H54 (cell line): Measurements from ENCODE around the gene NCAPH2.

Experiments
- DNase-seq: peaks from one replicate; pipeline ENCODE4 v3.0.0; 2011; ENCODE audit warnings: low spot score, mixed read lengths; ENCODE audit not compliant: insufficient read length
- FAIRE-seq: peaks from 3 replicates; lab custom pipeline; 2011; peaks lifted over from hg19 to GRCh38; lab: Jason Lieb, UNC
- POLR2A ChIP-seq: IDR thresholded peaks from 2 replicates; pipeline ENCODE4 v1.6.1; 2011; ENCODE audit warnings: low read depth, mild to moderate bottlenecking, low read length

Gene NCAPH2

DNA sequence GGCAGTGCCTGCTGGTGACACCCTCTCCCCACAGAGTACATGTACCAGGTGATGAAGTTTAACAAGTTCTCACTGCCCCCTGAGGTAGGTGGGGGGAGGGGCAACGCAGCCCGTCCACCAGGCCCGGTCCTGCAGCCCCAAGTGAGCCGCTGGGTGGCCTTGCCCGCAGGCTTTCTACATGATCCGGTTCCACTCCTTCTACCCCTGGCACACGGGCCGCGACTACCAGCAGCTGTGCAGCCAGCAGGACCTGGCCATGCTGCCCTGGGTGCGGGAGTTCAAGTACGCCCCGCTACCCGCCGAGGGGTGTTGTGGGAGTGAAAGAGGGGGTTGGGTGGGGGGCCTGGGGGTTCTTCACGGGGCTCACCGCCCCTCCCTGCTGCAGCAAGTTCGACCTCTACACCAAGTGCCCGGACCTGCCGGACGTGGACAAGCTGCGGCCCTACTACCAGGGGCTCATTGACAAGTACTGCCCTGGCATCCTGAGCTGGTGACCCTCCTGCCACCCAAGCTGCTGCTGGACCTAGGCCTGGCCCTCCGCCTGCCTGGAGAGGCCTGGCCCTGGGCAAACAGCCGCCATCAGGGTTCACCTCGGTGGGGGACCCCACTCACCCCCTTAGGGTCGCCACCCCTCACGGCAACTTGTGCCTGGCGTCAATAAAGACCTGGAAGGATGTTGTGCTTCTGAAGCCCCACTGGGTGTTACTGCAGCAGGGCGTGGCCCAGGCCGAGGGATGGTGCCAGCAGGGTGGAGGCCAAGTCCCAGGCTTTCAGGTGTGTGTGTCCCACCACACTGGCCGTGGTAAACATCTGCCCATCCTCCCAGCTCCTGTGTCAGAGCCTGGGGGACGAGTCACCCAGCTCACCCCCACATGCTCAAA lies 18.4 kb upstream of the NCAPH2 start:
- no peak for TF ChIP-seq POLR2A
- no peak for DNase-seq
- no peak for FAIRE-seq

DNA sequence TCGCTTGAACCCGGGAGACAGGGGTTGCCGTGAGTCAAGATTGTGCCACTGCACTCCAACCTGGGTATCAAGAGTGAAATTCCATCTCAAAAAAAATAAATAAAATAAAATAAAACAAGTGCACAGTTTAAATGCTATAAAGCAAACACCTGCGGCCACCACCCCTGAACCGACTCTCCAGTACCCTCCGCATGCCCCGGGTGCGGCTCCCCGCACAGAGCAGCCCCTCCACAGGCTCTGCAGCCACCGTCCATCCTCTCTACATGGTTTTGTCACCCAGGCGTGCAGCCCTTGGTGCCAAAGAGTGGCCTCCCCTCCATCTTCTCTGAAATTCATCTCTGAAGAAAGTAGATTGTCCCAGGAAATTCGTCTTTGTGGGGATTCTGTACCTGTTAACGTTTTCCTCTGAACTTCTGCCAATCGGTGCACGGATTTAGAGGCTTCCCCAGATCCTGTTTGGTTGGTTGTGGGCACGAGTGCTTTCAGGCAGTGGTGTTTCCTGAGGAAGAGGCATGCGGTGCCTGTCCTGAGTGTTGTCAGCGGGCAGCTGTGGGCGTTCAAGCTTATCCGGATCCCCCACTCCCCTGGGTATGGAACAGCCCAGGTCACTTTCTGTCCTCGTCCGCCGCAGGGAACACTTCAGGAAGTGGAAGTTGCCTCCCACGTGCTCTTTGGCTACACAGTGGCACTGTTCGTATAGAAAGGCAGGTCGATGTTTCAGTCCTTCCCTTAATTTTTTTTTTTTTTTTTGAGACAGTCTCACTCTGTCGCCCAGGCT lies 17.3 kb upstream of the NCAPH2 start:
- DNase-seq: no peak
- no peak for TF ChIP-seq POLR2A
- no peak for FAIRE-seq

- FAIRE-seq: no peak
- DNase-seq: no peak
- no peak for TF ChIP-seq POLR2A
Observed at GRCh38 chr22:50497093-50497492, 10.9 kb upstream of the NCAPH2 start.

DNA sequence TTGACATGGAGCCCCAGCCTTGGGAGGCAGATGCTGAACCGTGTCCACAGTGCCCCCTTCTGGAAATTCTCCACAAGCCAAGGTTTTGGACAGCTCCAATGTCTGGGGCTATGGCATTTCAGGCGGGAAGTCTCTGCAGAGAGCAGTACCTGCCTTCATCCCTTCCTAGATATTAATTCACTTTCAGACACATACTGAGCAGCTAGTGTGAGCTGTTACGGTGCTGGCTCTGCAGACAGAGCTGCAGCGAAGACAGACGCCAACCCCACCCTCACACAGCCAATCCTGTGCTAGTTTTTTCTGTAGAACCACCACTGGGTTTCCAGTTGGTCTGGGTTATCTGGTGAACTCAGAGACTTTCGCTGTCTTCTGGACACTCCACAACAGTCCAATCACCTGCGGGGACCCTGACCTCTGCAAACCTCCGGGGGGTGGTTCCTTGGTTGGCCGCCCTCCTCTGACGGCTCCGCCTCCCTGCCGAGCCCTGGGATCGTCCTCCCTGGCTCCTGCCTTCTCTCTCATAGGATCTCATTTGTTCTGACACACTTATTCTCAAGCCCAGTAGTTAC lies 9.6 kb upstream of the NCAPH2 start:
- no peak for TF ChIP-seq POLR2A
- FAIRE-seq (no peak), DNase-seq (peak; percentile 62)

DNA sequence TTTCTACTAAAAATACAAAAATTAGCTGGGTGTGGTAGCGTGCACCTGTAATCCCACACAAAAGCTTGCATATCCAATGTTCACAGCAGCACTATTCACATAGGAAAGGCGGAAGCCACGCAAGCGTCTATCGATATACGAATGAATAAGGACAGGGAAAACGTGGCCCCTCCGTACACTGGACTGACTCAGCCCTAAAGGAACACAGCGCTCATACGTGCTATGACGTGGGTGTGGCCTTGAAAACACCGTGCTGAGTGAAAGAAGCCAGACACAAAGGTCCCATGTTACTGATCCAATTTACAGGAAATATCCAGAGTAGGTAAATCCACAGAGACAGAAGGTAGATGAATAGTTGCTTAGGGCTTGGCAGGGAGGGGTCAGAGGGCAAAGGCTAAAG lies 7.6 kb upstream of the NCAPH2 start:
- DNase-seq (no peak), FAIRE-seq (no peak)
- no peak for TF ChIP-seq POLR2A

DNA sequence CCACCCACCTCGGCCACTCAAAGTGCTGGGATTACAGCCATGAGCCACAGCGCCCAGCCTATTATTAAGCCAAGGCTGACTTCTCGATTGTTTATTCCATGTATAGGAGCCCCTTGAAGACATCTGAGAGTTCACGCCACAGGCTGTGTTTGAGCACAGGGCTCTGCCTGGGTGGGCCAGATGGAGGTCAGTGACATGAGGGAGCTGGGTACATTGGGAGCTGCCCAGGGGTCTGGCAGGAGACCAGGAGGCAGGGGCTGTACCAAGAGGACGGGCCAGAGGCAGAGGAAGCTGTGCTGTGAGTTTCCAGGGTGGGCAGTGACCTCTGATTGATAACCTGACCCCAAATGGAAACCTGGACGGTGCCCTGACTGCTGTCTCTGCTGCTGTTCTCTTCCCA lies 5.9 kb upstream of the NCAPH2 start:
- no peak for TF ChIP-seq POLR2A
- no peak for DNase-seq
- FAIRE-seq: no peak

DNA sequence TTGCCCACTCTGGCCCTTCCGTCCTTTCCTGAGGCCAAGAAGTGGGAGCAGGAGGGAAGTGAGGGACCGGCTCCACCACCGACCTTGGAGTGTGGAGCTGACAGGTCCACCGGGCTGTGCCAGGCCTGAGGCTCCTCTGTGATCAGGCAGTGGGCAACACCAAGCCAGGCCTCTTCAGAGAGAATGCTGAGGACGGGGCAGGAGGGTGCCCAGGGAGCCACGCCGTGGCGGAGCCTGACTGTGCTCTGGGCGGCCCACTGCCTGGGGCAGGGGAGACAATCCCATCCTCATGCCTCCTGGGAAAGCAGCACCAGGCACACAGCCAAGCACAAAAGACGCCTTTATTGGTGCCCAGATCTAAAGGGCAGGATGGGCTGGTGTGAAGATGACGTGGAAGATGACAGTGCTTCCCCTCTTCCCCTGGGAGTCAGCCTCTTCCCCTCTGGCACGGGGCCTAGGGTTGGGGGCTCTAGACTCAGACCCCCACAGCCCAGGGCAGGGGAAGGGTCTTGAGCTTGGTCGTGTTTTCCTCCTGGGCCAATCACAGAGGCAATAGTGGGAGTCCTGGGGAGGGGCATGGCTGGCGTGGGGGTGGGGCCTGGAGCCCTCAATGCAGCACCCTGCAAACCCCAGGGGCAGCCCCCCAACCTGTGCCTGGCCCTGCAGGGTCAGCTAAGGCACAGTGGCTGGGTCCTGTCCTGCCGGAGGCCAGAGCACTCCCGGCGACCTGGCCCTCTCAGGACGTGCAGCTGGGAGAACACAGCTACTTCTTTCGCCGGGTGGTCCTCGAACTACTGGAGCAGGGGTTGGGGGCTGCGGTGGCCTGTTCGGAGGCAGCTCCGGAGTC lies 5.2 kb upstream of the NCAPH2 start:
- no peak for TF ChIP-seq POLR2A
- FAIRE-seq: no peak
- DNase-seq: no peak

GRCh38 chr22:50503475-50504145 lies 4.4 kb upstream of the NCAPH2 start:
- FAIRE-seq: no peak
- DNase-seq: no peak

GRCh38 chr22:50504369-50505211 lies 3.4 kb upstream of the NCAPH2 start:
- DNase-seq (no peak), FAIRE-seq (no peak)
- no peak for TF ChIP-seq POLR2A

More at GRCh38 chr22:50503475-50504145, 4.4 kb upstream of the NCAPH2 start:
- no peak for TF ChIP-seq POLR2A

GRCh38 chr22:50505276-50505775 lies 2.7 kb upstream of the NCAPH2 start:
- DNase-seq: no peak
- no peak for TF ChIP-seq POLR2A
- no peak for FAIRE-seq

DNA sequence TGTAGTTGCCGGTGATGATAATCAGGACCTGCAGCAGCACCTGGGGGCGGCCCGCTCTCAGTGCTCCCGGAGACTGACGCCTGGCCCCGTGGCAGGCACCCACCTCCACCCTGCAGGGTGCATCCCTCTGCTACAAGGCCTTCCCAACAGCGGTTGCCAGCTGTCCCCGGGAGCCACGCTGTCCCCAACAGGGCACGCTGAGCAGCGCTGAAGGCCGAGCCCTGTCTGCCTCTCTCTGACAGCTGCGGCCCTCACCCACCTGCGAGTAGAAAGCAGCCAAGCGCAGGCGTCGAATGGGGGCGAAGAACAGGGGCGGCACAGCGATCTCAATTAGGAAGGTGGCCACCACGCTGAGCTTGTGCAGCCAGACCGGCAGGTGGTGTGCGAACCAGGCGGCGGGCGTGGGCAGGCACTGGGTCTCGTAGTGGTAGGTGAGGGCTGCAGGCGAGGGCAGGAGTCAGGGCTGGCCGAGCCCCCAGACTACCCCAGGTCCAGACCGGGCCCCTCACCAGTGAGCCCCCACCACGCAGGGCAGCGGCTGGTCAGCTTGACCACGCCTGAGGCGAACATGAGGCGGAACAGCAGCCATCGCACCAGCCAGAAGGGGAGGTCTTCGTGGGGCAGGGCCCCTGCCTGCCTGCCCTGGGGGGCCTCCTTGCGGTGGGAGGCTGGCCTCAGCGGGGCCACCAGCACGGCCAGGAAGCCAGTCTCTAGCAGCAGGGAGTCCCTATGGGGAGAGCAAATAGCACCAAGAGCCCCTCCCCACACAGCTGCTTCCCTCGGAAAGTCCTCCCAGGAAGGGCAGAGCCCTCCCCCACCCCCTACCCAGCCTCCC lies 2.0 kb upstream of the NCAPH2 start:
- no peak for TF ChIP-seq POLR2A
- FAIRE-seq: no peak
- DNase-seq: no peak
